Measurements from ENCODE around the gene TRAPPC12.
"Not testable (repeated sequence)": the region's sequence is repeated elsewhere in the genome, so short reads cannot be mapped to it uniquely, and the experiment has no call there.

The TRAPPC12 gene

DNA sequence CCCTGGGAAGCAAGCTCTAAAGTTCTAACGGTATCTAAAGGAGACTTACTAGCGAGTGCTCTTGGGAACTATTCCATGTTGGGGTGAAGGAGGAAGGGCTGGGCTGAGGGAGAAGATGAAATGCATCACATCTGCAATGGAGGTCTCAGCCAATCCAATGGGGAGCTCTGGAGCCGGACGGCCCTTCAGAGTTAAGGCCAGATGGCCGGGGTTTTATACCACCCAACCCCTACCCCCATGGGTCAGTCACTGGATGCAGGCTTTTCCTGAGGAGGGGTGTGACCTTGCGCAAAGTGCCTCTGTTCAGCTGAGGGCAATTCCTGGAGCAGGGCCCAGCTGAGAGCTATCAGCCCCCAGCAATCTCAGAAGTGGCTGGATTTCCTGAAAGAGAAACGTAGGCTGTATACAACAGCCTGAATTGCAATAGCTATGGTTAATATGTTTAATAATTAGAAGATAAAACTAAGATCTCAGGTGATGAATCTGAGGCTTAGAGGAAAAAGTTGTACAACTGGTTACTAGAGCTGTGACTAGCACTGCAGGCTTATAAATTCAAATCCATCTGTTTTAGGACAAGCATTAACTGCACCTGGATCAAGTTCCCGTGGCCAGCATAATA, 23.4 kb upstream of the TRAPPC12 start:
- Mint-ChIP-seq H3K27ac (no peak overlapping the region), H3K9me3 (ENCODE audit: low read depth) (no peaks in the 10 kb centered on the region), H3K4me1 (ENCODE audit: low read depth) (peaks cover 16% of the 10 kb centered on the region), H3K36me3 (peaks cover 25% of the 10 kb centered on the region), H3K27me3 (no peaks in the 10 kb centered on the region), H3K4me3 (no peak overlapping the region)

DNA sequence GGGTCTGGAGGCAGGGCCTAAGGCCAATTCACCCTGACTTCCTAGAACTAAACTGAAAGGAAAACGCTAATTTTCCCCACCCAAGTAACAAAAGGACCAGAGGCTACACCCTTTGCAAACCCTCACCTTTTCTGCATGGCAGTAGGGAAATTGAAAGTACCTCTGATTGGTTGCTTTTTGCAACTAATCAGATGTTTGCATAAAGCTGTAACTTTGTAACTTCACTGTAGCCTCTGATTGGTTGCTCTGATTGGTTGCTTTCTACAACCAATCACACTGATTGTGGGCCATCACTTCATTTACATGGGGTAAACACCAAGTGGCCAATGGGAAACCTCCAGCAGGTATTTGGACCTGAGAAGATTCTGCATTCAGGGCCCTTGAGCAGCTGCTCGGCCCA, 22.7 kb upstream of the TRAPPC12 start:
- no peaks in the 10 kb centered on the region for H3K9me3 Mint-ChIP-seq (ENCODE audit: low read depth)
- peaks cover 18% of the 10 kb centered on the region for H3K36me3 Mint-ChIP-seq
- H3K27me3 Mint-ChIP-seq, result no peaks in the 10 kb centered on the region
- no peak overlapping the region for H3K27ac Mint-ChIP-seq
- no peak overlapping the region for H3K4me3 Mint-ChIP-seq
- H3K4me1 Mint-ChIP-seq (ENCODE audit: low read depth), result peaks cover 19% of the 10 kb centered on the region

DNA sequence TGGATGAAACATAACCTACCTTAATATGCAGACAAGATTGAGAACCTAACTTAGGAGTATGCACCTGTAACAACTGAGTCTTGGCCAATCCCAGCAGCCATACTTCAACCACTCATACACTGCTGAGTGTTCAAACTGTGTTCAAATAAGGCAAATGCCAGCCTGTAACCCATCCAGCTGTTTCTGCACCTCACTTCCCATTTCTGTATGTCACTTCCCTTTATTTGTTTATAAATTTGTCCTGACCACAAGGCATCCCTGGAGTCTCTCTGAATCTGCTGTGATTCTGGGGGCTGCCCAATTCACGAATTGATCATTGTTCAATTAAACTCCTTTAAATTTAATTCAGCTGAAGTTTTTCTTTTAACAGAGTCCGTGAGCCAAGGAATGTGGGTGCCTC, 22.0 kb upstream of the TRAPPC12 start:
- not testable (repeated sequence) for H3K27ac Mint-ChIP-seq; H3K9me3 Mint-ChIP-seq (ENCODE audit: low read depth); H3K4me3 Mint-ChIP-seq; H3K27me3 Mint-ChIP-seq
- Mint-ChIP-seq H3K4me1 (ENCODE audit: low read depth) (peaks cover 21% of the 10 kb centered on the region), H3K36me3 (peaks cover 16% of the 10 kb centered on the region)

DNA sequence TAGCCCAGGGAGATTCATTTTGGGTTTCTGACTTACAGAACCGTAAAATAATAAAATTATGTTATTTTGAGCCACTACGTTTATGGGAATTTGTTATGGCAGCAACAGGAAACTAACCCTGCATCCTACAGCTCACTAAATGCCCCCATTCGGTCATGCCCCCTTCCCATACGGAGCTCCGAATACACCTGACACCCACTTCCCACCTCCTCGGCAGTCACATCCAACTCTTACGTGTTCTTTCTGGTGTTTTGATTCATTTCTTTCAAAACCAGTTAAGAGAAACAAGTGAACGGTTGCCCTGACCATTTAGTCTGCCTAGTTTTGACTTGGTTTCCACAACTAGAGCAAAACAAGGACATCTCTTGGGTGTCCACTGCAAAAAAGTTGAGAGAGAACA, 21.6 kb upstream of the TRAPPC12 start:
- Mint-ChIP-seq H3K4me1 (ENCODE audit: low read depth) (peaks cover 24% of the 10 kb centered on the region), H3K27me3 (no peaks in the 10 kb centered on the region), H3K9me3 (ENCODE audit: low read depth) (no peaks in the 10 kb centered on the region), H3K36me3 (peaks cover 12% of the 10 kb centered on the region), H3K27ac (no peak overlapping the region), H3K4me3 (no peak overlapping the region)

DNA sequence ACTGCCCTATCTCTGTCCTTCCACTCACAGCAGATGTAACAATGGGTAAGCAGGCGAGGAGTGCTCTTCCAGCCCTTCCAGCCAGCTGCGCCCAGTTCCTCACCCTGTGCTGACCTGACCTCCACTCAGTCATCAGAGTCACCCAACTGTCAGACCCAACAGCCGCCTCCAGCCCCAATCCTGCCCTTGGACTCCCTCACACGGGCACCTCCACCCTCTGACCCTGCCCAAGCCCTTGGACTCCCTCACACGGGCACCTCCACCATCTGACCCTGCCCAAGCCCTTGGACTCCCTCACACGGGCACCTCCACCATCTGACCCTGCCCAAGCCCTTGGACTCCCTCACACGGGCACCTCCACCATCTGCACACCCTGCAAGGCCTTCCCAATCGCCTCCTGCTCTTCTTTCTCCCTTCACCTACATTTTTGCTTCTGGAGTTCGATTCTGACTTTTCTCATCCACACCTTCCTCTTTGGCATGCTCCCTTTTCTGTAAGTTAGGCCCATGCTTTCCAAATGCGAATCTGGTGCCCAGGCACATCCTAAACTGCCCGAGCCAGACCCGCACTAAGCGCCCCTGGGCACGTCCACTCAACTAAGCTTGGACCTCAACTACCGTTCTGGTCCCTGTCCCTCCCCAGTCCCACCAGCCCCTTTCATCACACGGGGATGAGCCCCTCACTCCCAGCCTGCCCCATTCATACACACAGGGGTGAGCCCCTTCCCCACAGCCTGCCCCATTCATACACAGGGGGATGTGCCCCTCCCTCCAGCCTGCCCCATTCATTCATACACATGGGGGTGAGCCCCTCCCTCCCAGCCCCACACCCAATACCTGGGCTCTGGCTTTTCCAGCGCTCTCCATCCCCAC, 17.7 kb upstream of the TRAPPC12 start:
- no peaks in the 10 kb centered on the region for H3K36me3 Mint-ChIP-seq
- H3K27ac Mint-ChIP-seq, result no peak overlapping the region
- H3K4me3 Mint-ChIP-seq, result no peak overlapping the region
- H3K27me3 Mint-ChIP-seq, result no peaks in the 10 kb centered on the region
- H3K4me1 Mint-ChIP-seq (ENCODE audit: low read depth), result peaks cover 35% of the 10 kb centered on the region
- H3K9me3 Mint-ChIP-seq (ENCODE audit: low read depth), result no peaks in the 10 kb centered on the region

DNA sequence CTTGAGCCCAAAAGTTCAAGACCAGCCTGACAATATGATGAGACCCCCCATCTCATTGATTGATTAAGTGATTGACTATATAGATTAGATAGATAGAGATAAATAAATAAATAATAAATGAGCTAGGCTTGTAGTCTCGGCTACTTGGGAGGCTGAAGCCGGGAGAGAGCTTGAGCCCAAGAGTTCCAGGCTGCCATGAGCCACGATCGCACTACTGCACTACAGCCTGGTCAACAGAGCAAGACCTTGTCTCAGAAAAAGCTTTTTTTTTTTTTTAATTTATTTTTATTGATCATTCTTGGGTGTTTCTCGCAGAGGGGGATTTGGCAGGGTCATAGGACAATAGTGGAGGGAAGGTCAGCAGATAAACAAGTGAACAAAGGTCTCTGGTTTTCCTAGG, 14.3 kb upstream of the TRAPPC12 start:
- H3K4me1 Mint-ChIP-seq (ENCODE audit: low read depth), result peaks cover 38% of the 10 kb centered on the region
- peaks cover 10% of the 10 kb centered on the region for H3K36me3 Mint-ChIP-seq
- no peaks in the 10 kb centered on the region for H3K27me3 Mint-ChIP-seq
- H3K4me3 Mint-ChIP-seq, result no peak overlapping the region
- H3K27ac Mint-ChIP-seq, result no peak overlapping the region
- H3K9me3 Mint-ChIP-seq (ENCODE audit: low read depth), result no peaks in the 10 kb centered on the region

DNA sequence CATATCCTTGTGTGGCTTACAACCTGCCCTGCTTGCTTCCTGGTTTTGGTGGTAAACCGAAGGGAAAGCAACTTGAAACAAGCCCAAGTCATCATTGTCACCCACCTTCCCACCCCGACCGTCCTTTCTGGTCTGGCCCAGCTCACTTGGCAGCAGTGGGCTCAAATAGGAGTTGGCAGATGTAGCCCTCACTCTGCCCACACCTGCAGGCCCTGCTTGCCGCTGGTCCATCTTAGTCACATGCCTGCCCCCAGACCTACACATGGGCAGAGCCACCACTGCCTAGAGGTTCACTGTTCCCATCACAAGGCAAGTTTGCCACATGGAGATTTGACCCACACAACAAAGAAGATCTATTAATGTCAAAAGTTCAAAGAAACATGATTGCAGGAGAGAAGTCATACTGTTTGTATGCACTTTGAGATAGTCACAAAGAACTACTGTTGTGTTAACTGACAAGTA, 11.2 kb upstream of the TRAPPC12 start:
- H3K27me3 Mint-ChIP-seq, result no peaks in the 10 kb centered on the region
- H3K4me3 Mint-ChIP-seq, result no peak overlapping the region
- H3K27ac Mint-ChIP-seq, result no peak overlapping the region
- peaks cover 10% of the 10 kb centered on the region for H3K36me3 Mint-ChIP-seq
- H3K9me3 Mint-ChIP-seq (ENCODE audit: low read depth), result no peaks in the 10 kb centered on the region
- H3K4me1 Mint-ChIP-seq (ENCODE audit: low read depth), result peaks cover 24% of the 10 kb centered on the region

DNA sequence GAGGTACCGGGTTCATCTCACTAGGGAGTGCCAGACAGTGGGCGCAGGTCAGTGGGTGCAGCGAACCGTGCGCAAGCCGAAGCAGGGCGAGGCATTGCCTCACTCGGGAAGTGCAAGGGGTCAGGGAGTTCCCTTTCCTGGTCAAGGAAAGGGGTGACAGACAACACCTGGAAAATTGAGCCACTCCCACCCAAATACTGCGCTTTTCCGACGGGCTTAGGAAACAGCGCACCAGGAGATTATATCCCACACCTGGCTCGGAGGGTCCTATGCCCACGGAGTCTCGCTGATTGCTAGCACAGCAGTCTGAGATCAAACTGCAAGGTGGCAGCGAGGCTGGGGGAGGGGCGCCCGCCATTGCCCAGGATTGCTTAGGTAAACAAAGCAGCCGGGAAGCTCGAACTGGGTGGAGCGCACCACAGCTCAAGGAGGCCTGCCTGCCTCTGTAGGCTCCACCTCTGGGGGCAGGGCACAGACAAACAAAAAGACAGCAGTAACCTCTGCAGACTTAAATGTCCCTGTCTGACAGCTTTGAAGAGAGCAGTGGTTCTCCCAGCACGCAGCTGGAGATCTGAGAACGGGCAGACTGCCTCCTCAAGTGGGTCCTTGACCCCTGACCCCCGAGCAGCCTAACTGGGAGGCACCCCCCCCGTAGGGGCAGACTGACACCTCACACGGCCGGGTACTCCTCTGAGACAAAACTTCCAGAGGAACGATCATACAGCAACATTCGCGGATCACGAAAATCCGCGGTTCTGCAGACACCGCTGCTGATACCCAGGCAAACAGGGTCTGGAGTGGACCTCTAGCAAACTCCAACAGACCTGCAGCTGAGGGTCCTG, 9.9 kb upstream of the TRAPPC12 start:
- peaks cover 24% of the 10 kb centered on the region for H3K4me1 Mint-ChIP-seq (ENCODE audit: low read depth)
- H3K9me3 Mint-ChIP-seq (ENCODE audit: low read depth); H3K4me3 Mint-ChIP-seq; H3K36me3 Mint-ChIP-seq; H3K27me3 Mint-ChIP-seq; H3K27ac Mint-ChIP-seq: not testable (repeated sequence)

DNA sequence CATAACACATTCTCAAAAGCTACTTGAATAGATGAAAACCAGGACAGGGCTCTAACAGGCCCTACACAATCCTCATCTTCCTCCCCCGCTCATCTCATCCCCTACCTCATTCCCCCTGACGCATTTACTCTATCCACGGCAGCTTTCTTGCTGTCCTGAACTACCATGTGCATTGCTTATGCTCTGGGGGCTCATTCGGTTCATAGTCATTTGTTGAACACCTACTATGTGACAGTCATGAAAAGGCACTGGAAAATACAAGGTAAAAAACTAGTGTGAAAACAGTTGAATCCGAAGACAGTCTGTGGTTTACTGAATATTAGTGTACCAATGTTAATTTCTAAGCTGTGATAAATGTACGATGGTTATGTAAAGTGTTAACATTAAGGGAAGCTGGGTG, 2.7 kb upstream of the TRAPPC12 start:
- peaks cover 7% of the 10 kb centered on the region for H3K36me3 Mint-ChIP-seq
- H3K27me3 Mint-ChIP-seq, result no peaks in the 10 kb centered on the region
- H3K9me3 Mint-ChIP-seq (ENCODE audit: low read depth), result no peaks in the 10 kb centered on the region
- peak overlapping the region; percentile 95 for H3K4me3 Mint-ChIP-seq
- H3K27ac Mint-ChIP-seq, result peak overlapping the region; percentile 93
- peaks cover 43% of the 10 kb centered on the region for H3K4me1 Mint-ChIP-seq (ENCODE audit: low read depth)

DNA sequence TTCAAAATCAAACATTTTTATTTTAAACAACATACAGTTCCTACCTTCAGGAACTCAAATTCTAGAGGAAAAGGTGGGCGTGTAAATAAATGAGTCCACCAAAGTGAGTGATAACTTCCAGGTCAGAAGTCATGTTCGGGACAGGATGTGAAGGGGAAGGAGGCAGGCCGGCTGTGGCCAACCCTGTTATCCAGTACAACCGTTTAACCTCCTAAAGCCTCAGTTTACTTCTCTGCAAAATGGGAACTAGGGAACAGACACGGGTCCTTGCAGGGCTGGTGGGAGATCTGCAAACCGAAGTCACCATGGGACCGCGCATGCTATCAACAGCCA, 2.2 kb upstream of the TRAPPC12 start:
- peak overlapping the region; percentile 95 for H3K4me3 Mint-ChIP-seq
- peaks cover 7% of the 10 kb centered on the region for H3K36me3 Mint-ChIP-seq
- no peaks in the 10 kb centered on the region for H3K9me3 Mint-ChIP-seq (ENCODE audit: low read depth)
- H3K27ac Mint-ChIP-seq, result peak overlapping the region; percentile 93
- peaks cover 44% of the 10 kb centered on the region for H3K4me1 Mint-ChIP-seq (ENCODE audit: low read depth)
- no peaks in the 10 kb centered on the region for H3K27me3 Mint-ChIP-seq

DNA sequence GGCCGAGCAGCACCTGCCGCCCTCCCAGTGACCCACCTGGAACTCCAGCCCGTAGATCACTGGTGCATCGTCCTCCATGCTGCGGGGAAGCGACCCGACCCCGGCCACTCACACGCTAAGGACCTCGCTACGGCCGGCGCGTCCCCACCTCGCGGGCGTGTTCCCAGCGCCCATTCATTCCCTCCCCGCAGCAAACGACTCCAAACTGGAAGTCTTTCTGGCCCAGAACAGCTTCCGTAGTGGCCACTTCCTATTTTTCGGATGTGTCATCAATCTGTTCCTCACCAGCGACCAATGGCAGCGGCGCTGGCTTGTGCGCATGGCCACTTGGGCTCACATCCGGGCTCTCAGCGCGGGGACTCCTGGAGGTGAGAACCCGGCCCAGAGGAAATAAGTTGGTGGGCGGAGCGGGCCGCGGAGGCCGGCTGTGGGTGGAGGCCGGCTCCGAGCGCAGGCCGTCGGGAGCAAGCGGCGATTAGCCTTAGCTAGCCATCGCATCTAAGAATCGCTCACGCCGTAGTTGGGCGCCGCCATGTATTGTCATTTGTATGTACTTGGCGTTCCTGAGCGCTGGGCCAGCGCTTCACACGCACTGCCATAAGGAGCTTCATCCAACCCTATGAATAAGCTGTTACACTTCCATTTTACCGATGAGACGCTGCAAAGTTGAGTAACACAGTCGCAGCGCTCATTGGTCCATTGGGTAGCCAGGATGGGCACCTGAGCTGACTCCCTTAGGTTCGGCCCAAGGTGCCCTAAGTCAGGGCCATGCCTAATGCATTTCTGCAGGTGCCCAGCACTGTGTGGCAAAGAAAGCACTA, 1.7 kb upstream of the TRAPPC12 start, which contains the start of gene EIPR1:
TSS of gene EIPR1 (minus strand) at position 207 of the 821 bp plus-strand sequence. CDS start at position 78, 129 bp downstream.
- Mint-ChIP-seq H3K4me3 (peak within 1 kb of the TSS; percentile 95), H3K4me1 (ENCODE audit: low read depth) (peaks cover 44% of the 10 kb centered on the region), H3K27me3 (no peaks in the 10 kb centered on the region), H3K36me3 (peaks cover 7% of the 10 kb centered on the region), H3K27ac (peak within 1 kb of the TSS; percentile 93), H3K9me3 (ENCODE audit: low read depth) (no peaks in the 10 kb centered on the region)

DNA sequence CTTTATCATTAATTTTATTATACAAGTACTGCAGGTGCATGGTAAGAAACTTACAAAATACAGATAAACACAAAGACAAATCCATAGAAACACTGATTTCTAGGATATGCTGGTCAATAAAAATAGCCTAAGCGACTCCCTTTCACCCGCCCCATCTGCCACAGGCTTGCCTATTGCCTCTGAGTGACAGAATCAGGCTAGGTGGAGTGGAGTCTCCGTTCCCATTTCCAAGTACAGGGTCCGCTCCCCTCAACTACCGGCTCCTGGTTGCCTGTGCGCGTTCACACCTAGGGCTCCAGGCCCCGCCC, 201 bp upstream of the TRAPPC12 start:
- no peaks in the 10 kb centered on the region for H3K27me3 Mint-ChIP-seq
- H3K9me3 Mint-ChIP-seq (ENCODE audit: low read depth), result no peaks in the 10 kb centered on the region
- H3K4me3 Mint-ChIP-seq, result peak overlapping the region; percentile 95
- peaks cover 7% of the 10 kb centered on the region for H3K36me3 Mint-ChIP-seq
- H3K27ac Mint-ChIP-seq, result peak overlapping the region; percentile 90
- H3K4me1 Mint-ChIP-seq (ENCODE audit: low read depth), result peaks cover 47% of the 10 kb centered on the region

DNA sequence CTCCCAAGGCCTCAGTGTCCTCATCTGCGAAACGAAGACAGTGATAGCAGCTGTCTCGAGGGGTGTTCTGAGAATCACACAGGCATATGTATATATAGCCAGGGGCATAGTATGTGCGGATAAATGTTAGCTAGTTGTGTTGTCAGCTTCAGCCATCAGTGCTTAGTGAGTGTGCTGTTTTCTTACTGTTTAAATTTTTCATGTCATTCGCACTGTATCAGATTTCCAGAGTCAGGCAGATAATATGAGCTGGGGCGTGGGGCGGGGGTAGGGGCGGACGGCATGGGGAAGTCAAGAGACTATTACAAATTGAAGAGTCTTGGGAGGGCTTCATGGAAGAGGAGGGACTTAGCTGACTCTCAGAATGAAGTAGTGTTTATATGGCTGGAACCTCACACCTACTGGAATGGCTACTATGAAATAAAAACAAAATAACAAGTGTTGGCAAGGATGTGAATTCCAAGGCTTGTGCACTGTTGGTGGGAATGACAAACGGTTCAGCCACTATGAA, 7.0 kb downstream of the TRAPPC12 start:
- no peak overlapping the region for H3K27ac Mint-ChIP-seq
- no peaks in the 10 kb centered on the region for H3K9me3 Mint-ChIP-seq (ENCODE audit: low read depth)
- H3K4me3 Mint-ChIP-seq, result no peak overlapping the region
- H3K27me3 Mint-ChIP-seq, result no peaks in the 10 kb centered on the region
- peaks cover 21% of the 10 kb centered on the region for H3K4me1 Mint-ChIP-seq (ENCODE audit: low read depth)
- peaks cover 5% of the 10 kb centered on the region for H3K36me3 Mint-ChIP-seq

DNA sequence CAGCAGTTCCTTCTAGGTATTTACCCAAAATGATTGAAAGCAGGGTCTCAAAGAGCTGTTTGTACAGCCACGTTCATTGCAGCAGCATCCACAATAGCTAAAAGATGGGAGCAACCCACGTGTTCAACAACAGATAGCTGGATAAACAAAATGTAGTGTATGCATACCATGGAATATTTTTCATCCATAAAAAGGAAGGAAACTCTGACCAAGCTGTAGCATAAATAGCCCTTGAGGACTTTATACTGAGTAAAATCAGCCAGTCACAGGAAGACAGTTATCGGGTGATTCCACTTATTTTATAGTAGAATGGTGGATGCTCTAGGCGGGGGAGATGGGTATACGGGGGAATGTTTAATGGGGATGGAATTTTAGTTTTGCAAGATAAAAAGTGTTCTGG, 7.5 kb downstream of the TRAPPC12 start:
- Mint-ChIP-seq H3K4me3 (no peak overlapping the region), H3K27ac (no peak overlapping the region), H3K36me3 (peaks cover 5% of the 10 kb centered on the region), H3K9me3 (ENCODE audit: low read depth) (no peaks in the 10 kb centered on the region), H3K4me1 (ENCODE audit: low read depth) (peaks cover 22% of the 10 kb centered on the region), H3K27me3 (no peaks in the 10 kb centered on the region)
